Stimulated activated CD4-positive, alpha-beta T cell treated with anti-CD3 and anti-CD28 coated beads, Interleukin-4, amount 100 ng/mL, for 48 hours (primary cell): Measurements from ENCODE around the gene KIF9.
"Not testable (repeated sequence)": the region's sequence is repeated elsewhere in the genome, so short reads cannot be mapped to it uniquely, and the experiment has no call there.

Experiments used
- DNase-seq, 2 donors: peaks; one replicate each; pipeline ENCODE4 v3.0.0-alpha.2; 2020; ENCODE audit warnings: low read depth in 2 of 2

Gene KIF9

GRCh38 chr3:47282424-47283192 is at the start of gene KIF9, which contains the start of gene KLHL18:
KIF9 (minus strand) TSS chr3:47282799; CDS start chr3:47277374, 5,425 bp downstream.
KLHL18 (plus strand) TSS chr3:47282944; CDS start chr3:47282966, 22 bp downstream.
- peak; percentile 92 to 94 for DNase-seq

DNA sequence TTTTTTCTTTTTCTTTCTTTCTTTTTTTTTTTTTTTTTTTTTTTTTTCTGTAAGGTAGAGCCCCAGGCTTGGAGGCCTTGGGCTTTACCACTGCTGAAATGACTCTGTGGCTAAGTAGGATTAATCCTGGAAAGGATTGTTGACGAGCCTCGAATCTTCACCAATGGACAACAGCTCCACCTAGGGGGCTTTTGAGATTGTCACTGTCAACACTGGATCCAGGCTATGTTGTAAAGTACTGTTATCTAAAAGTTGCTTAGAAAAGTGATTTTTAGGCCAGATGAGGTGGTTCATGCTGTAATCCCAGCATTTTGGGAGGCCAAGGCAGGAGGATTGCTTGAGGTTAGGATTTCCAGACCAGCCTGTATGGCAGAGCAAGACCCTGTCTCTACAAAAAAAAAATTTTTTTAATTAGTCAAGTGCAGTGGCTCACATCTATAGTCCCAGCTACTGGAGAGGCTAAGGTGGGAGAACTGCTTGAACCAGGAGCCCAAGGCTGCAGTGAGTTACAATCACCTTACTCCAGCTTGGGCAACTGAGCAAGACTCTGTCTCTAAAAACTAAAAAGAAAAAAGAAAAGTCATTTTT is 41.8 kb upstream of the KIF9 start:
- peak; percentile 18 to 26 for DNase-seq

GRCh38 chr3:47323431-47324277 is 41.1 kb upstream of the KIF9 start:
- no peak for DNase-seq

DNA sequence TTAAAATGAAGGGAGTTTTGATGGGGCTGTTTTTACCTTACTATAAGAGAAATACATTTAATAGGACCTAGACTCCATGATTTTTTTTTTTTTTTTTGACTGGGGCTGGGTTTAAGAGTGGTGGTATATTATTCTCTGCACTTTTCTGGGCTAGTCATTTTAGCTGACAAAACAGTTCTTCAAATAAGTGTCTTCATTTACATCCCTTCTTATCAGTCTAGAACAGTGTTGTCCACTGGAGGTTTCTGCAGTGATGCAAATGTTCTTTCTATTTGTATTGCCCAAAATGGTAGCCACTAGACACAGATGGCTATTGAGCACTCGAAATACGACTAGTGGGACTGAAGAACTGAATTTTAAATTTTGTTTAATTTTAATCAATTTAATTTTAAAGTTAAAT is 37.4 kb upstream of the KIF9 start:
- no peak for DNase-seq

DNA sequence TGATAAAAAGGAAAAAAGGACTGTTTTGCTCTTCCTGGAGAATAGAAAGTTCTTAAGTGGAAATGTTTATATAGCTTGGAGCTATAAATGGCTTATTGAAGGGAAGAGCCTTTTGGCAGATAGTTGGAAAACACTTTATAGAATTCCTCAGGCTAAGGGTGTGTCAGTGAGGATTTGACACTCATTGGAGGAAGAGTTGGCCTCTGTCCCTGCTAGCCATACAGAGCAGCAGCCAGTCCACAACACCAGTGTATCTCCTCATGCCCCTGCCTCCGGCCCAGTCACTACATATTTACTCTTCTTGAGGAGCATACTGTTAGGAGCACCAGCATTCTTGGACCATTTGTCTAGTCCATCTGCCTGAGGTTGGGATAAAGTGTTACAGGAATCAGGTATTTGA is 36.3 kb upstream of the KIF9 start:
- DNase-seq, result no peak

DNA sequence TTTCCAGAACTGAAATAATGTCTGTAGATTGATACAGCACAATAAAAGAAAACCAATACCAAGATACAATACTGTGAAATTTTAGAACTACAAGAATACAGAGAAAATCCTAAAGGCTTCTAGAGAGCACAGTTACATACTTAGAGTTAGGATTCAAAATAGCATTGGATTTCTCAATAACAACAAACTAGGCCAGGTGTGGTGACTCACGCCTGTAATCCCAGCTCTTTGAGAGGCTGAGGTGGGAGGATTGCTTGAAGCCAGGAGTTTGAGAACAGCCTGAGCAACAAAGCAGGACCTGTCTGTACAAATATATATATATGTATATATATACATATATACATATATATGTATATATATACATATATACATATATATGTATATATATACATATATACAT is 33.6 kb upstream of the KIF9 start:
- DNase-seq, result not testable (repeated sequence)

GRCh38 chr3:47315069-47315647 is 32.6 kb upstream of the KIF9 start:
- DNase-seq, result no peak

- no peak for DNase-seq
Observed at GRCh38 chr3:47314056-47314764, 31.6 kb upstream of the KIF9 start.

DNA sequence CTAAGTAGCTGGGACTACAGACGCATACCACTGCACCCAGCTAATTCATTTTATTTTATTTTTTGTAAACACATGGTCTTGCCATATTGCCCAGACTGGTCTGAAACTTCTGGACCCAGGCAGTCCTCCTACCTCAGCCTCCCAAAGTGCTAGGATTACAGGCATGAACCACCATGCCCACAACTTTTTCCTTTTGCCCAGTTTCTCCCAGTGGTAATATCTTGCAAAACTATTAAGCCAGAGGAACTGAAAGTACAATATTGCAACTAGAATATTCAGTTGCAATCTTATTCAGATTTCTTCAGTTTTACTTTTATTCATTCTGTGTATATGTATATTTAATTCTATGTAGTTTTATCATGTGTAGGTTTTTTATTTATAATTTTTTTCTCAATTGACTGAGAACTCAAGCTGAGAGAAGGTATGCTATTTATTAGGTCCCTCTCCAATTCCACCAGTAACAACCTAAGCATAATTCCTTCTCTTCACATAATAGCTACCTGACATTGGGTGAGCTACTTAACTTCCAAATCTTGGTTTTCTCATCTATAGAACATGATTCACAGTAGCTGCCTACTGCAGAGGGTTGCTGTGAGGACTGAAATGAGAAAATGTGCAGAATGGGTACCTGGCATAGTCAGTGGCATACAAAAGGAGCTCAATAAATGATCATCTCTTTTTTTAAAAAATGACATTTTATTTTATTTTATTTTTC is 30.9 kb upstream of the KIF9 start:
- DNase-seq, result no peak

DNA sequence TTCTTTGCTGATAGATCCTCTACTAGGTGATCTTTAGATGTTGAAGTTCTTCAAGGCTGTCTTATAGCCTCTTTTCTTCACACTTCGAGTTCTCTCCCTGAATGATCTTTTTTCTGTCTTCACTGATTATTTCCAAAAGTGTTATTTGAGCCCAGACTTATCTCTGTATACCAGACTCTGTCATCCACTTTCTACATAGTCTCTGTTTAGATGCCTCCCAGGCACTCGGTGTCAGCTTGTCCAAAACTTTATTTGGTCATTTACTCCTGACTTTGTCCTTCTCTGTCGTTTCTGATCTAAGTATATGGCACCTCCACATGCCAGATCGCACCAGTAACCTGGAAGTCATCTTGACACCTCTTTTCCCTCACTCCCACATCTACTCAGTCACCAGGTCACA is 27.8 kb upstream of the KIF9 start:
- no peak for DNase-seq

DNA sequence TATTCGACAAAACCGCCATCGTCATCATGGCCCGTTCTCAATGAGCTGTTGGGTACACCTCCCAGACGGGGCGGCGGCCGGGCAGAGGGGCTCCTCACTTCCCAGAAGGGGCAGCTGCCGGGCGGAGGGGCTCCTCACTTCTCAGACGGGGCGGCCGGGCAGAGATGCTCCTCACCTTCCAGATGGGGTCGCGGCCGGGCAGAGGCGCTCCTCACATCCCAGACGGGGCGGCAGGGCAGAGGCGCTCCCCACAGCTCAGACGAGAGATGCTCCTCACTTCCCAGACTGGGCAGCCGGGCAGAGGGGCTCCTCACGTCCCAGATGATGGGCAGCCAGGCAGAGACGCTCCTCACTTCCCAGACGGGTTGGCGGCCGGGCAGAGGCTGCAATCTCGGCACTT is 26.6 kb upstream of the KIF9 start:
- not testable (repeated sequence) for DNase-seq

DNA sequence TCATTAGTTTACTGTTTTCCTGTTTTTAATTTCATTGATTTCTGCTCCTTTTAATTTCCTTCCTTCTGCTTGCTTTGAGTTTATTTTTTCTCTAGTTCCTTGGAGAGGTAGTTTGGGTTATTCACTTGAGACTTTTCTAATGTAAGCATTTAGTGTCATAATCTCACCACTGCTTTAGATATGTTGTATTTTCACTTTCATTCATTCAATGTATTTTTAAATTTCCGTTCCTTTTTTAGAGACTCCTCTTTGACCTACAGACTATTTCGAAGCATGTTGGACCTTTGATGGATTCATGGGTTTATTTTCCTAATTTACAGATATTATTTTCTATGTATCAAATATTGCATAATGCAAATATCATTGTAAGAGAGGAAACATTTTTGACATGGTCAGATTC is 23.4 kb upstream of the KIF9 start:
- no peak for DNase-seq

DNA sequence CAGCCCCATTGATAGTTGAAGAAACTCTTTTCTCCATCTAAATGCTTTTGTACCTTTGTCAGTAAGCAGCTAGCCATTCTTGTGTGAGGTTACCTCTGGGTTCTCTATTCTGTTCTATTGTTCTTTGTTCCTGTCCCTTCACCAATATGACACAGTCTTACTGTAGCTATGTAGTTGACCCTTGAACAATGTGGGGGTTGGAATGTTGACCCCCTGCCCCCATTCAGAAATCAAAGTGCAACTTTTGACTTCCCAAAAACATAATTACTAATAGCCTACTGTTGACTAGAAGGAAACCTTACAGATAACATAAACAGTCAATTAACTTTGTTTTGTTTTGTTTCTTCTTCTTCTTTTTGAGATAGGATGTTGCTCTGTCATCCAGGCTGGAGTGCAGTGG is 18.9 kb upstream of the KIF9 start:
- no peak for DNase-seq

GRCh38 chr3:47299381-47300318 is 17.1 kb upstream of the KIF9 start:
- DNase-seq, result no peak

DNA sequence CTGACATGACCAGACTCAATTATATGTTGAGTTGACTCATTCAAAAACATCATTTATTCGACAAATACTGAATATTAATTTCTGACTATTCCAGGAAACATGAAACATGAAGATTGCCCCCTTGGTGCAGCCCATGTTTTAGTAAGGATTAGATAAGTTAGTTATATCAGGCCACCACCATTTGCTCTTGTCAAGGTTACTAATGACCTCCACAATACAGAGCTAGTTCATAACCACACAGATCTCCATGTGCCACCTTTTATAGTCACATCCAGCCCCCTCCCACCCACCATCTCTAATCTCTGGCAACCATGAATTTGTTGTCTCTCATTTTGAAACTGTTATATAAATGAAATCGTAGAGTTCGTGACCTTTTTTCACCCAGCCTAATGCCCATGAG is 15.8 kb upstream of the KIF9 start:
- DNase-seq, result no peak

DNA sequence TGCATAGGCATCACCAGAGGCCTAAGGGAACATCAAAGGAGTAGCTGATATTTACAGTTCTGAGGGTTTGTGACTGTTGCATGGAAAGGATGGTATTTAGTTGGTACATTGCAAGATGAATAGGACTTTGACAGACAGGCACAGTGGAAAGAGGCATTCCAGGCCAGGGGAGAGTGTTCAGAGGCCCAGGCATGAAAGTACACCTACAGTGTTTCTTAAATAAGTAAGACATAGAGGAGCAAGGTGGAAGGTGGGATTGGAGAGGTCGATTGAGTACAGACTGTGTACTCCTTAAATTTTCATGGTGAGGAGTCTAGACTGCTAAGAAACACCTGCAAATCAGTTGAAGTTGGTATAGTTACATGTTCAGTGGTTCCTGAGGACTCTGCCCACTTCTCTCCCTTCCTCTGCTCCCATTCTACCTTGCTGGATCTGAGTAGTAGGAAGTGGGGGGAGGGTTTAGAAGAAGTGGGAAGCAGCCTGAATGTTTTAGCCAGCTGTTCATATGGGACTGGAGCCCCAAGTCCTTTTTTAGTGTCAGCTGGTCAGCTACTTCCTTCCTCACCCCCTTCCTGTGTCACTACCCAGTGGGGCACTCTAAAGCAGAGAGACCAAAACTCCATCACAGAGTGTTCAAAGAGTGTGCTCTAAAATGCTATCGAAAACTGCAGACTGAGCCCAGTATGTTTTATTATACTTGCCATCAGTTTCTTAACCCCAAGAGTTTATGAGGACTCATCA is 14.1 kb upstream of the KIF9 start:
- no peak for DNase-seq

DNA sequence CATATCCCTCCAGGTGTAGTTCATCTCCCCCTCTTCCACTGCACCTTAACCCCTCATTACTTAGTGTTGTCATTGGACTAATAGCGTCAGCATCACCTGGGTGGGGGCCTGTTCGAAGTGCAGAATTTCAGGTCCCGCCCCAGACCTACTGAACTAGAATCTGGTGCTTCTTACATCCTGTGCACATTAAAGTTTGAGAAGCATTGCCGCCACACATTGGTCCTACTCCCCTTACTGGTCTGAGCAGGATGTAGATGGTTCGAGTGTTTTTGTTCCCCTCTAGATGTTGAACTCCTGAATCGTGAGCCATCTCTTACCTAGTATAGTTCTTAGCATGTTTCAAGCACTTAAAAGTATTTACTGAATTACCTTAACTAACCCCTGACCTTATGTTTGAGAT is 13.4 kb upstream of the KIF9 start:
- no peak for DNase-seq

GRCh38 chr3:47295322-47295721 is 12.7 kb upstream of the KIF9 start:
- DNase-seq, result no peak

DNA sequence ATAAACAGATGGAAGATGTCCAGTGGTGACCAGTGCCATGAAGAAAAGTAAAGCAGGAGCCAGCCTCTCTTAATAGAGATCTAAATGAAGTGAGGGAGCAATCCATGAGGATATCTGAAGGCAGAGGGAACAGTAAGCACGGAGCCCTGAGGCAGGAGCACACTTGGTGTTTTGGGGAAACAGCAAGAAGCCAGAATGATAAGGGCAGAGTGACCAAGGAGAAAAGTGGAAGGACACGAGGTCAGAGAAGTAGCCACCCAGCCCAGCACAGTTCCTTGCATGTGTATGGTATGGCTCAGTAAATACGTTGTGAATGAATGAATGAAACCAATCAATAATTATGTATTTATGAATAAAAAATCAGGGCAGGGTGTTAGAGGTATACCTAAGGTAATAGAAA is 11.8 kb upstream of the KIF9 start:
- DNase-seq, result no peak
